RWPE1 (cell line): ENCODE measurements around the gene AP3M1.

ENCODE experiments used
- CTCF ChIA-PET: fragments of 350-600 bp; sonication (Branson Sonifier 250); formaldehyde crosslinking; extraction: SDS; loops from one replicate; lab custom pipeline; 2021; lab: Yijun Ruan, JAX
- POLR2A ChIA-PET: fragments of 400-600 bp; formaldehyde crosslinking; extraction: SDS; loops from one replicate; lab custom pipeline; 2020; ENCODE audit warnings: antibody characterized with exemption; ENCODE audit not compliant: low non-redundant PET; lab: Yijun Ruan, JAX
- DNase-seq: peaks from one replicate; pipeline ENCODE4 v3.0.0; 2012; ENCODE audit warnings: low spot score
- H3K27ac ChIP-seq: fragments of 450-650 bp; 2 replicates; pipeline ENCODE4 v1.5.1; 2017
- CTCF ChIP-seq: fragments of 450-650 bp; conservative IDR thresholded peaks from 2 replicates; pipeline ENCODE4 v1.5.1; 2017; ENCODE audit warnings: low read depth, mild to moderate bottlenecking

The AP3M1 gene

DNA sequence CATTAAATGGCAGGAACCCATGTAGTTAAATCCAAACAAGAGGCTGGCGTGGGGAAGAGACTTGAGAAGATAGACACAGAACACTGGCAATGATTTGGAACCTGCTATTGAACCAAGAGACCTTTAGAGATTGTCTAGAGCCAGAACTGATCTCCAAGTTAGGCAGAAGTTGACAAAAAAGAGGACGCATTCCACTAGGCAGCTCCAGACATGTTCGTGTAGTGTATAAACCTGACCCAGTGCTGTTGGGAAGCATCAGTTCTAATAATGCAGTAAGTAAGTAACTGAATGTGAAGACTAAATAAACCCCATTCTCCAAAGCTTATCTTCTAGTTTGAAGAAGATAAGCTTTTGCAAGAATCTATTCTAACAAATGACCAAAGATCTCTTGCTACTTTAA lies 50.8 kb downstream of the AP3M1 start:
- H3K27ac ChIP-seq: no peak overlapping the region
- no peak for DNase-seq
- POLR2A ChIA-PET: no interaction called here
- no peak for TF ChIP-seq CTCF
- CTCF ChIA-PET: interaction anchor here (0.6 to 1.6 kb wide), 4 partner anchors 49 to 1739 kb away, joined by 3 read pairs; partner anchors contain the start of gene PLAU

DNA sequence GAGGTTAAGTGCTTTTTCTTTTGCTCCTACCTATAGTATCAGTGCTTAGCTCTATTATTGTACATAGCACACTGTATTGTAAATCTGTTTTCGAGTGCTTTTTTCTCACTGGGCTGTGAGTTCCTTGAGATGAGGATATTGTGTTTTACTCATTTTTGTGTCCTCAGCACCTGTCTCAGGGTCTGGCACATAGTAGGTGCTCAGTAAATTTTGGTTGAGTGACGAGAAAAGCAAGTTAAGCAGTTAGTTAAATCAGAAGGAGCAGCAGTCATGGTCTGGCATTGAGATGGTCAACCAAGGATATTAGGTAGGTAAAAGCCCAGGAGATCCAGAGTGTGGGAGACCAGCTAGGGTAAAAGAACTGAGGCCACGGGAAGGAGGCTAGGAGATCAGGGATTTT lies 51.2 kb downstream of the AP3M1 start:
- H3K27ac ChIP-seq: no peak overlapping the region
- TF ChIP-seq CTCF: no peak
- no peak for DNase-seq
- ChIA-PET POLR2A (no interaction called here), CTCF (interaction anchor here (0.6 to 1.6 kb wide), 2 partner anchors 135 to 1739 kb away, joined by 3 read pairs; no protein-coding TSS in a partner anchor)

GRCh38 chr10:74097776-74098175 lies 52.9 kb downstream of the AP3M1 start:
- POLR2A ChIA-PET: no interaction called here
- no peak overlapping the region for H3K27ac ChIP-seq
- TF ChIP-seq CTCF: no peak
- CTCF ChIA-PET: interaction anchor here (0.6 kb wide), 1 partner anchor 259 kb away, joined by 3 read pairs; no protein-coding TSS in a partner anchor
- DNase-seq: no peak

GRCh38 chr10:74096777-74097176 lies 53.9 kb downstream of the AP3M1 start:
- no peak for DNase-seq
- H3K27ac ChIP-seq: no peak overlapping the region
- CTCF ChIA-PET: interaction anchor here (2.0 kb wide), 1 partner anchor 16 kb away, joined by 7 read pairs; no protein-coding TSS in a partner anchor
- TF ChIP-seq CTCF: no peak
- POLR2A ChIA-PET: no interaction called here

DNA sequence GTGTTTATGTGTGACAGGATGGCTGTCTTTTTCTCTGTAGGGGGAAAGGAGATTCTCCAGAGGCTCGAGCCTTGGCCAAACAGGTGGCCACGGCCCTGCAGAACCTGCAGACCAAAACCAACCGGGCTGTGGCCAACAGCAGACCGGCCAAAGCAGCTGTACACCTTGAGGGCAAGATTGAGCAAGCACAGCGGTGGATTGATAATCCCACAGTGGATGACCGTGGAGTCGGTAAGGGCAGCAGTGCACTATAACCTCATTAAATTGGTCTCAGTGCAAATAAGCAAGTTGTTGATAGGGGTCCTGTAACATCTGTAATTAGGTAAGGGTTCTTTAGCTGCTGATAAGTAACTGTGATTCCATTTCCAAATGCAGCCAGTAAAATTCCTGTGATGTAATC lies 56.4 kb downstream of the AP3M1 start:
- POLR2A ChIA-PET: no interaction called here
- CTCF ChIA-PET: interaction anchor here (0.7 to 1.2 kb wide), 2 partner anchors 13 kb away, joined by 3 read pairs; no protein-coding TSS in a partner anchor
- no peak for TF ChIP-seq CTCF
- DNase-seq: no peak
- H3K27ac ChIP-seq: no peak overlapping the region

DNA sequence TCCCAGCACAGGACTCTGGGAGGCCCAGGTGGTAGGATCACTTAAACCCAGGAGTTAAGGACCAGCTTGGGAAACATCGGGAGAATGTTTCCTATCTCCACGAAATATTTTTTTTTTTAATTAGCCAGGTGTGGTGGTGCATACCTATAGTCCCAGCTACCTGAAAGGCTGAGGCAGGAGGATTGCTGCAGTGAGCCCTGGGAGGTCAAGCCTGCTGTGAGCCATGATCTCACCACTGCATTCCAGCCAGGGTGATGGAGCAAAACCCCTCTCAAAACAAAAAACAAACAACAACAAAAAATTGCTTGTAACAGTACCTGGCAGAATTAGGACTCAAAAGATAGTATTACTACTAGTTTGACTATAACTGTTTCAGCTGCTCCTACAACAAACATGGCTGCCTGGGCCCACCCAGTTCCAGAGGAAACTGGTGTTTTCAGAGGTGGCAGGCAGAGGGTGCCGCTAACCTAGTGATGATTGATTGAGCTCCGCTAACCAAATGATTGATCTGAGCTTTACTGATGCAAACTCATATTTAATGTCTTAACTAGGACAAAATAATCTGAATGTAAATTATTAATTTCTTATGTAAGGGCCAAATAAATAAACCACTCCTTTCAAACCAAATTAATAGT lies 57.0 kb downstream of the AP3M1 start:
- ChIA-PET CTCF (interaction anchor here (0.6 to 2.0 kb wide), 2 partner anchors 12 to 17 kb away, joined by 3 to 5 read pairs; no protein-coding TSS in a partner anchor), POLR2A (no interaction called here)
- no peak overlapping the region for H3K27ac ChIP-seq
- TF ChIP-seq CTCF: no peak
- no peak for DNase-seq
